Large intestine (tissue), 3 donors: ENCODE results near the gene KRT84. TPM values are rescaled to one million over a fixed set of nuclear protein-coding genes. Genes with fewer than 3 reads are reported as not detected.
"Not testable (repeated sequence)": the region's sequence is repeated elsewhere in the genome, so short reads cannot be mapped to it uniquely, and the experiment has no call there.

ENCODE experiments used
- DNase-seq, 2 donors: peaks; one replicate each; pipeline versions ENCODE4 v3.0.0 to v3.0.0-alpha.2; 2013
- H3K27ac ChIP-seq: one replicate; pipeline ENCODE4 v1.5.1; 2013; ENCODE audit warnings: low read length
- H3K27me3 ChIP-seq: 2 replicates; pipeline ENCODE4 v1.6.1; 2013; ENCODE audit warnings: low read length; ENCODE audit not compliant: control insufficient read depth, insufficient read depth
- H3K36me3 ChIP-seq: 2 replicates; pipeline ENCODE4 v1.6.1; 2013; ENCODE audit warnings: low read length; ENCODE audit not compliant: control insufficient read depth, insufficient read depth
- H3K4me1 ChIP-seq: one replicate; pipeline ENCODE4 v1.6.1; 2013; ENCODE audit warnings: low read length; ENCODE audit not compliant: control insufficient read depth, insufficient read depth
- H3K4me3 ChIP-seq: one replicate; pipeline ENCODE4 v1.5.1; 2013; ENCODE audit warnings: low read length
- H3K9me3 ChIP-seq: one replicate; pipeline ENCODE4 v1.6.1; 2013; ENCODE audit warnings: mild to moderate bottlenecking, low read depth, low read length, moderate library complexity; ENCODE audit not compliant: control insufficient read depth
- WGBS: methylation state at CpG from one replicate; pipeline ENCODE4 v1.1.5; 2013; ENCODE audit warnings: low lambda C conversion rate; ENCODE audit not compliant: insufficient coverage; 5-methylcytosine and 5-hydroxymethylcytosine counted together
- polyA plus RNA-seq: library from polyadenylated mRNA; unstranded; fragments of 120-200 nt; gene quantifications from one replicate; pipeline ENCODE4 v1.2.1, GENCODE V29; 2013

The KRT84 gene
- polyA plus RNA-seq, 1 donor: not detected

DNA sequence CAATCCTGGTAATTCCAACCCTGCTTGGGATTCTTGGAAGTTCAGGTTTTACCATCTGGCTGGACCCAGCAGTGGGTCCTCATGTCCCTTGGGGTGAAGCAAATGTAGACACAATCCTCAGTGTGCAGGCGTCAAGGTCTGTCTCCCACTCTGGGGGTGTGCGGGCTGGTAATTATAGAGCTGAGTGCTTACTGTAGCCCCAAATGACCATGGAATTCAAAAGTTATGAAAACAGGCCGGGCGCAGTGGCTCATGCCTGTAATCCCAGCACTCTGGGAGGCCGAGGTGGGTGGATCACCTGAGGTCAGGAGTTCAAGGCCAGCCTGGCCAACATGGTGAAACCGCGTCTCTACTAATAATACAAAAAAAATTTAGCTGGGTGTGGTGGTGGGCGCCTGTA is 40.4 kb downstream of the KRT84 start:
- H3K9me3 ChIP-seq, H3K4me3 ChIP-seq, H3K4me1 ChIP-seq, H3K27ac ChIP-seq, H3K27me3 ChIP-seq, H3K36me3 ChIP-seq, DNase-seq: not testable (repeated sequence)
- no CpG with 5 or more reads among the region's 8 CpGs for WGBS

DNA sequence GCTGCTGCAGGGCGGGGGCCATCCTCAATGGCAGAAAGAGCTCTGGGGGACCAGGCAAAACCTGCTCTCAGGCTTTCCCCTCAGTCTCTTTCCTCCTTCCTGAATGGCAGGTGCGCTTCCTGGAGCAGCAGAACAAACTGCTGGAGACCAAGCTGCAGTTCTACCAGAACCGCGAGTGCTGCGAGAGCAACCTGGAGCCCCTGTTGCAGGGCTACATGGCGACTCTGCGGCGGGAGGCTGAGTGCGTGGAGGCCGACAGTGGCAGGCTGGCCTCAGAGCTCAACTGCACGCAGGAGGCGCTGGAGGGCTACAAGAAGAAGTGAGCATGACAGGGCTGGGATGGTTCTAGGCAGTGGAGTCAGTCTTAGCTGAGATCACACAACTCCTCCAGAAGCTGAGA is 41.3 kb downstream of the KRT84 start:
- H3K4me1 ChIP-seq: no peaks in the 10 kb centered on the region
- WGBS: no CpG with 5 or more reads among the region's 12 CpGs
- no peak for DNase-seq

DNA sequence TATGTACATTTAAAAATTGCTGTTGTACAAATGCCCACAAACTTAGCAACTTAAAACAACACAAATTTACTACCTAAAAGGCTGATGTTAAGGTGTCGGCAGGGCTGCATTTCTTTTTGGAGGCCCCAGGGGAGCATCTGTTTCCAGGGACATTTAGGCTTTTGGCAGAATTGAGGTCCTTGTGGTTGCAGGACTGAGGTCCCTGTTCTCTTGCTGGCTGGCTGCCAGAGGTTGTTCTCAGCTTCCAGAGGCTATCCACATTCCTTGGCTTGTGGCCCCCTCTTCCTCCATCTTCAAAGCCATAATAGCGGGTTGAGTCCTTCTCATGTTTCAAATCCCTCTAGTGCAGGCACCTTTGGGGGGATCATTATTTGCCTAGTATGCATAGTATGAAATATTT is 41.9 kb downstream of the KRT84 start:
- no CpG with 5 or more reads among the region's 2 CpGs for WGBS
- no peak for DNase-seq
- no peak overlapping the region for H3K4me3 ChIP-seq
- H3K36me3 ChIP-seq: no peaks in the 10 kb centered on the region
- no peak overlapping the region for H3K27ac ChIP-seq
- peaks cover 3% of the 10 kb centered on the region for H3K9me3 ChIP-seq
- H3K4me1 ChIP-seq: no peaks in the 10 kb centered on the region
- H3K27me3 ChIP-seq: no peaks in the 10 kb centered on the region

More for the DNA sequence above, 41.3 kb downstream of the KRT84 start:
- H3K27ac ChIP-seq: no peak overlapping the region
- H3K36me3 ChIP-seq: no peaks in the 10 kb centered on the region
- peaks cover 3% of the 10 kb centered on the region for H3K9me3 ChIP-seq
- H3K4me3 ChIP-seq: no peak overlapping the region
- no peaks in the 10 kb centered on the region for H3K27me3 ChIP-seq

DNA sequence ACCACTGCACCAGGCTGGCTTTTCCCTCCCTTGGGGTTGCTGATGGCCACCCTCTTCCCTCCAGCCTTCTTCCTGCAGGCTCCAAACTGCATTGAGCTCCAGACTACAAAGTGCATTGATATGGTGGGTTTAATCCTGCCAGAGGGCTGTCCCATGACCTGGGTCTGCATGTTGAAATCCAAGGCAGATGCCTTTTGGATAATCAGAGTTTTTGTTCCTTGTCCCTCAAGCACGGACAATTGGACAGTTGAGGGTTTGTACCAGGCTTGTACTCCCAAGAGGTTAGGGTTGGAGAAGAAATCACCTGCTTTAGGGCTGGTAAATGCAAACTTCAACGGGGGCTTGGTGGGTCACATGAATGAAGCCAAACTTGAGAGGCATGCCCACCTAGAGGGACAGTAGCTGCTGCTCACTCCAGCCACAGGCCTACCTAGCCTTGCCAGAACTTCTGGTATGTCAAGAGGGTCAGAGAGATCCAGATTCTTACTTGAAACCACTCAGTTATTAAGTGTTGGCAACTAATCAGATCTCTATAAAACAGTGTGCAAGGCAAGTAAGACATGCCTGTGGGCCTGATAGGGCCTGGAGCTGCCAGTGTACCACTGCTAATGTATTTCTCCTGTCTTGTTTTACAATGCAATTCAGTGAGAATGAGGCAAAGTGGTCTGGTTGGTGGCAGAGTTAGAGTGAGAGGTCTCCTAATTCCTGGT is 42.5 kb downstream of the KRT84 start:
- WGBS: no CpG with 5 or more reads among the region's 2 CpGs
- DNase-seq: no peak
- Histone ChIP-seq H3K36me3 (no peaks in the 10 kb centered on the region), H3K4me1 (no peaks in the 10 kb centered on the region), H3K27me3 (peaks cover 4% of the 10 kb centered on the region), H3K27ac (no peak overlapping the region), H3K4me3 (no peak overlapping the region), H3K9me3 (peaks cover 3% of the 10 kb centered on the region)

DNA sequence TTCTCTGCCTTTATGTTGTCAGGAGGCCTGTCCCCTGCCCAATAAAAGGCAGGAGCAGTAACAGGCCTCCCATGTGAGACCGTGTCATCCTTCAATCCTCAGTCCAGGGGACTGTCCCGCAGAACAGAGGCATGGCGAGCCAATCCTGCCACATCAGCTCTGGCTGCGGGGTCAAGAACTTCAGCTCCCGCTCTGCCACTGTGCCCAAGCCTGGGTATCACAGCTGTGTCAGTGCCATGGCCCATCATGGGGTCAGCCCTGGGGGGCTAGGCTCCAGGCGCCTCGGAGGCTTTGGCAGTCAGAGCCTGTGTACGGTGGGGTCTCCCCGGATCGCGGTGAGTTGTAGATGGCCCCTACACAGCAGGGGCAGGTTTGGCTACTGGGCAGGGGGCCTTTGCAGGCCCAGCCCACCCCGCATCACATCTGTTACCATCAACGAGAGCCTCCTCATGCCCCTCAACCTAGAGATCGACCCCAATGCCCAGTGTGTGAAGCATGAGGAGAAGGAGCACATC is 44.3 kb downstream of the KRT84 start:
- no peaks in the 10 kb centered on the region for H3K36me3 ChIP-seq
- H3K27ac ChIP-seq: no peak overlapping the region
- no CpG with 5 or more reads among the region's 14 CpGs for WGBS
- H3K9me3 ChIP-seq: peaks cover 3% of the 10 kb centered on the region
- H3K4me1 ChIP-seq: no peaks in the 10 kb centered on the region
- H3K4me3 ChIP-seq: no peak overlapping the region
- no peak for DNase-seq
- H3K27me3 ChIP-seq: peaks cover 4% of the 10 kb centered on the region

DNA sequence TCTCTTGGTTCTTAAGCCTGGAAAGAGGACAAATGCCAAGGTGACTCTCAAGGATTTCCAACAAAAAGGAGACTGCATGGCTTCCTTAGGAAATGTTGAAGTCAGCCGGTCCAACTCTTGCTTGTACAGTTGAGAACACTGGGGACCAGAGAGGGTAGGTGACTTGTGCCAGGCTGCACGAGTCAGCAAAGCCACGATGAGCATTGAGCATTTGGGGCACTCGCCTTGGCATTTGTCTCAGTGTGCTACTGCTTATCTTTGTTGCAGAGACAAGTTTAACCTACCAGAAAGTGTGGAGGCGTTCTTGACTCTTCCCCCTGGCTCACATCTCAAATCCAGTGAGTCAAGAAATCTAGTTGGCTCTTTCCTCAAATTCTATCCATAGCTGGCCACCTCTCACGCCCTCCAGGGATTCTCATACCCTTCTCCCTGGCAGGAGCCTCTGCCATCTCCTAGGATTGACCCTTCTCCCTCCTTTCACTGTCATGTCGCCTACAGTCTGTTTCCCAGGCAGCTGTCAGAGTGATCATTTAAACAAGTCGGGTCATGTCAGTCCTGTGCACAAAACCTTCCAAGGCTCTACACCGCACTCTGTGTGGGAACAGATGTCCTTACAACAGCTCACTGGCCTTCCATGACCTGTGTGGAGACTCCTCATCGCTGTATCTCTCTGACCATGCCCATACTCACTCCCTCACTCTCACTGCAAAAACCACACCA is 47.1 kb downstream of the KRT84 start:
- H3K4me1 ChIP-seq: no peaks in the 10 kb centered on the region
- peaks cover 4% of the 10 kb centered on the region for H3K27me3 ChIP-seq
- peaks cover 8% of the 10 kb centered on the region for H3K9me3 ChIP-seq
- no CpG with 5 or more reads among the region's 10 CpGs for WGBS
- no peak overlapping the region for H3K27ac ChIP-seq
- no peaks in the 10 kb centered on the region for H3K36me3 ChIP-seq
- no peak for DNase-seq
- H3K4me3 ChIP-seq: no peak overlapping the region

DNA sequence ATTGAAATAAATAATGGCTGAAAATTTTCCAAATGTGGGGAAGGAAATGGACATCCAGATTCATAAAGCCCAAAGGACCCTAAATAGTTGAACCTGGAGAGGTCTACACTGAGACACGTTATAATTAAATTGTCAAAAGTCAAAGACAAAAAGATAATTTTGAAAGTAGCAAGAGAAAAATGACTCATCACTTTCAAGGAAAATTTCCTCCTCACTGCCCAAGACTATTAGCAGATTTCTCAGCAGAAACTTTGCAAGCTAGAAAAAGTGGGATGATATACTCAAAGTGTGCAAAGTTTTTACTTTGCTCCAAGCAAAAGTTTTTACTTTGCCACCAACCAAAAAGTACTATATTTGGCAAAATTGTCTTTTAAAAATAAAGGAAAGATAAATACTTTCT is 48.4 kb downstream of the KRT84 start:
- H3K4me3 ChIP-seq: no peak overlapping the region
- H3K4me1 ChIP-seq: no peaks in the 10 kb centered on the region
- H3K36me3 ChIP-seq: no peaks in the 10 kb centered on the region
- WGBS: no CpG with 5 or more reads among the region's 1 CpG
- peaks cover 8% of the 10 kb centered on the region for H3K9me3 ChIP-seq
- no peak for DNase-seq
- H3K27me3 ChIP-seq: peaks cover 4% of the 10 kb centered on the region
- H3K27ac ChIP-seq: no peak overlapping the region

DNA sequence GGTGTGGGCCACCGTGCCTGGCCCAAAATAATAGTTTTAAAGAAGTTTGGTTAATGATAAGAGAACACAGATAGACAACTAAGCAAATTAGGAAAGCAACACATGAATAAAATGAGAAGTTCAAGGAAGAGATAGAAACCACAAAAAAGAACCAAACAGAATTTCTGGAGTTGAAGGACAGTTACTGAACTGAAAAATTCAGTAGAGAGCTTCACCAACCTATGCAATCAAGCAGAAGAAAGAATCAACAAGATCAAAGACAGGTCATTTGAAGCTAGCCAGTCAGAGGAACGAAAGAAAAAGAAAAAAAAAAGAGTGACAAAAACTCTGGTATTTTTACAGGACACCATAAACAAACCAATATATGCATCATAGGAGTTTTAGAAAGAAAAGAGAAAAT is 48.8 kb downstream of the KRT84 start:
- Histone ChIP-seq H3K27ac (no peak overlapping the region), H3K9me3 (peaks cover 8% of the 10 kb centered on the region), H3K4me3 (no peak overlapping the region), H3K4me1 (no peaks in the 10 kb centered on the region), H3K36me3 (no peaks in the 10 kb centered on the region), H3K27me3 (peaks cover 4% of the 10 kb centered on the region)
- DNase-seq: no peak
- 92% methylated on average over 2 of the region's 2 CpGs for WGBS

DNA sequence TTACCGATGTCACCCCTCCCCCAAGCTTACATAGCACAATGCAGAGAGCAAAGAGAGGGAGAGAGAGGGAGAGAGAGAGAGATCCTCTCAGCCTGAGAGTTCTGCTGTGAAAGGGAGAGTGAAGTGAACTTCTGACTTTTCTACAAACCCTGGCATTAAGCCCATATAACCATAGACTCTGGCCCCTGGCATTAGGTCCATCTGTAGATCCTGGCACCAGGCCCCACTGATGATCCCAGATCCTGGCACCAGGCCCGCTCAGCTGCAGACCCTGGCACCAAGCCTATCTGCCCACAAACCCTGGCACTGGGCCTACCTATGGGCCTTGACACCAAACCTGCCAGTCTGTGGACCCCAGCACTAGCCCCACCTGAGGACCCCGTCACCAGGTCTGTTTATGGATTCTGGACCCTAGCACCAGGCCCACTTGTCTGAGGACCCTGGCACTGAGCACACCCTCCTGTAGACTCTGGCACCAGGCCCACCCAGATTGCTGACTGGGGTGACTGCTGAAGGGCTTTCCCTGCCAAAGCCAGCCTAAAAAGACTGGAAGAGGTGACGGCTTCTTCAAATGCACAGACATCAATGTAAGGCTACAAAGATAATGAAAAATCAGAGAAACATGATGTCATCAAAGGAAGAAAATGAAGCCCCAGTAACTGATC is 49.7 kb downstream of the KRT84 start:
- Histone ChIP-seq H3K9me3 (peaks cover 8% of the 10 kb centered on the region), H3K4me3 (no peak overlapping the region), H3K4me1 (no peaks in the 10 kb centered on the region), H3K27ac (no peak overlapping the region), H3K27me3 (peaks cover 4% of the 10 kb centered on the region), H3K36me3 (no peaks in the 10 kb centered on the region)
- WGBS: no CpG with 5 or more reads among the region's 4 CpGs
- no peak for DNase-seq

DNA sequence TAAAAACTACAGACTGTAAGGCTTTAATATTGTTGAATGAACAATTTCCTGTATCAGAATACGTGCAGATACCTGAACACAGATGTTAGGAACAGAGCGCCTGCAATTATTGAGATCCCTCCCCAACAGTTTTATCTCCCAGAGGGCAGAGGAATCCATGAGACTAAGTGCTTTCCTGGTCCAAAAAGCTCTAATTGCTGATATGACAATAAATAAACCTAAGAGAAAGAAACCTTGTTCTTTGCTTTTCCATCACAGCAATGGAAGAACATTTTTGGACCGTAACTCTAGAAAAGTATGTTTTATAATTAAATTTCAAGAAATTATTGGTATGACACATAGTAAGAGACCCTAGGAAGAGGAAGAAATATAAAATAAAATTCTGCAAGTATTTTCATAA is 51.3 kb downstream of the KRT84 start:
- H3K9me3 ChIP-seq: peaks cover 8% of the 10 kb centered on the region
- H3K4me3 ChIP-seq: no peak overlapping the region
- no peaks in the 10 kb centered on the region for H3K36me3 ChIP-seq

More for the DNA sequence above, 51.3 kb downstream of the KRT84 start:
- WGBS: 100% methylated on average over 1 of the region's 3 CpGs
- DNase-seq: no peak
- Histone ChIP-seq H3K27ac (no peak overlapping the region), H3K4me1 (no peaks in the 10 kb centered on the region), H3K27me3 (peaks cover 7% of the 10 kb centered on the region)
